Spinal cord (tissue), 10 donors: Measurements from ENCODE around the gene MYBPH. TPM values are rescaled to one million over a fixed set of nuclear protein-coding genes. Genes with fewer than 3 reads are reported as not detected.

Experiments
- DNase-seq, 6 donors: peaks; one replicate each; pipeline versions ENCODE4 v3.0.0 to v3.0.0-alpha.2; 2013 to 2015; ENCODE audit warnings: low spot score in 6 of 6, low read depth in 4 of 6
- H3K27ac ChIP-seq: one replicate; pipeline ENCODE4 v1.5.1; 2013; ENCODE audit warnings: low read depth, low read length, control low read depth
- H3K27me3 ChIP-seq: one replicate; pipeline ENCODE4 v1.6.1; 2013; ENCODE audit warnings: low read length; ENCODE audit not compliant: control insufficient read depth, insufficient read depth
- H3K36me3 ChIP-seq: one replicate; pipeline ENCODE4 v1.6.1; 2013; ENCODE audit warnings: low read length; ENCODE audit not compliant: control insufficient read depth, insufficient read depth
- H3K4me1 ChIP-seq: one replicate; pipeline ENCODE4 v1.6.1; 2013; ENCODE audit warnings: low read length; ENCODE audit not compliant: control insufficient read depth, insufficient read depth
- H3K4me3 ChIP-seq: one replicate; pipeline ENCODE4 v1.5.1; 2013; ENCODE audit warnings: low read depth, low read length, control low read depth
- H3K9me3 ChIP-seq: one replicate; pipeline ENCODE4 v1.6.1; 2013; ENCODE audit warnings: low read length; ENCODE audit not compliant: control insufficient read depth, insufficient read depth
- WGBS: methylation state at CpG from one replicate; pipeline ENCODE4 v1.1.5; 2013; ENCODE audit warnings: missing lambda C conversion rate; ENCODE audit not compliant: insufficient coverage; 5-methylcytosine and 5-hydroxymethylcytosine counted together
- long read RNA-seq, 4 donors: transcript quantifications; one replicate each; lab custom pipeline, GENCODE V29; 2026
- polyA plus RNA-seq, 2 donors: library from polyadenylated mRNA; unstranded; fragments of 120-200 nt; gene quantifications; one replicate each; pipeline ENCODE4 v1.2.1, GENCODE V29; 2013; ENCODE audit not compliant: insufficient read length in 2 of 2
- total RNA-seq, 2 donors: library from RNA; depleted of rRNA in 1 of 2; stranded (reverse); fragments of 120-200 nt in 1 of 2; fragments of >200 nt in 1 of 2; gene quantifications; one replicate each; pipeline versions ENCODE4 v1.2.3 to v1.2.4, GENCODE V29; 2013 to 2014
- donor health status: healthy.

MYBPH gene
- total RNA-seq (under 1 TPM in 1 of 2 donors, not detected in 1; 0.06 TPM), polyA plus RNA-seq (under 1 TPM; 0.24 to 0.35 TPM)
- long read RNA-seq, donor 1, result 0 reads
- long read RNA-seq, donor 2, result 0 reads
- long read RNA-seq, donor 3, result 0 reads
- long read RNA-seq, donor 4, result 0 reads

GRCh38 chr1:203175237-203175826 is at the start of gene MYBPH:
MYBPH (minus strand) TSS chr1:203175826; CDS start chr1:203175755, 71 bp downstream.
- WGBS, result 87% methylated on average over 5 of the region's 5 CpGs
- Histone ChIP-seq H3K4me3 (no peak within 1 kb of the TSS), H3K36me3 (peaks cover 10% of the 10 kb centered on the region), H3K4me1 (peaks cover 11% of the 10 kb centered on the region), H3K9me3 (no peaks in the 10 kb centered on the region), H3K27me3 (no peaks in the 10 kb centered on the region), H3K27ac (no peak within 1 kb of the TSS)
- DNase-seq, result no peak

GRCh38 chr1:203225071-203225470 is 49.4 kb upstream of the MYBPH start:
- Histone ChIP-seq H3K9me3 (no peaks in the 10 kb centered on the region), H3K36me3 (no peaks in the 10 kb centered on the region), H3K27ac (no peak overlapping the region), H3K4me1 (no peaks in the 10 kb centered on the region), H3K4me3 (no peak overlapping the region), H3K27me3 (no peaks in the 10 kb centered on the region)
- DNase-seq, result no peak
- 86% methylated on average over 4 of the region's 4 CpGs for WGBS

DNA sequence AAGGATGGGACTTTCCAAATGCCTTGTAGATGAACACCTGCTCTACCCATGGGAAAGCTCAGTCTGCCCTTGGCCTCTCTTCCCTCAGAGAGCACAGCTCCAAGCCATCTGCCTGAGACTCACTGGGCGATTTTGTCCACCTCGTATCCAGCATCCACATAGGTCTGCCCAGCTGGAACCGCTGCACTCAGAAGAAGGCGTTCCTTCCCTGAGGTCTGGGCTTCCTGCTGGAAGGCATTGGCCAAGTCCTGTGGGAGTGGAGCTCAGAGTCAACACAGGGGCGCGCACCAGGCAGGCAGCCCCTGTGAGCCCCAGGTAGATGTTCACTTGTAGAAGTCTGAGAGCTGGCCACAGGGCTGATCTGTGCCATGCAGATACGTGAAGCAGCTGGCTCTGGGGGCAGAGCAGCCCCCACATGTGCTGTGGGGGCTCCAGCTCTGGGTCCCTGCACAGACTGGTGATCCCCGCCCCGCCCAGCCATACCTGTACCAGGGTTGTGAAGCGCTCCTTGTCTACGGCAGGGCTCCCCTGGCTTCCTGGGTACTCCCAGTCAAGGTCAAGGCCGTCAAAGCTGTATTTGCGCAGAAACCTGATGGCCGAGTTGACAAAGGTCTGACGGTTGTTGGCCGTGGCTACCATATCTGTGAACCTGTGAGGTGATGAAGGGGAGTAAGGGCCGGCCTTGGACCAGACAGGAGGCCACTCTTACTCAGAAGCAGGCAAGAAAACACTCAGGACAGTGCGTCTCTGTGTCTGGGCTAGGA is 47.6 kb upstream of the MYBPH start:
- Histone ChIP-seq H3K4me3 (no peak overlapping the region), H3K27me3 (peaks cover 2% of the 10 kb centered on the region), H3K27ac (no peak overlapping the region), H3K4me1 (no peaks in the 10 kb centered on the region), H3K36me3 (no peaks in the 10 kb centered on the region), H3K9me3 (no peaks in the 10 kb centered on the region)
- DNase-seq, result no peak
- 90% methylated on average over 18 of the region's 18 CpGs for WGBS

- H3K4me3 ChIP-seq, result no peak overlapping the region
- H3K4me1 ChIP-seq, result peaks cover 5% of the 10 kb centered on the region
- WGBS, result 91% methylated on average over 8 of the region's 8 CpGs
- no peaks in the 10 kb centered on the region for H3K36me3 ChIP-seq
- peaks cover 5% of the 10 kb centered on the region for H3K27me3 ChIP-seq
- no peak for DNase-seq
- H3K9me3 ChIP-seq, result no peaks in the 10 kb centered on the region
- H3K27ac ChIP-seq, result no peak overlapping the region
These were observed 44.3 kb upstream of the MYBPH start for GRCh38 chr1:203219934-203220333.

DNA sequence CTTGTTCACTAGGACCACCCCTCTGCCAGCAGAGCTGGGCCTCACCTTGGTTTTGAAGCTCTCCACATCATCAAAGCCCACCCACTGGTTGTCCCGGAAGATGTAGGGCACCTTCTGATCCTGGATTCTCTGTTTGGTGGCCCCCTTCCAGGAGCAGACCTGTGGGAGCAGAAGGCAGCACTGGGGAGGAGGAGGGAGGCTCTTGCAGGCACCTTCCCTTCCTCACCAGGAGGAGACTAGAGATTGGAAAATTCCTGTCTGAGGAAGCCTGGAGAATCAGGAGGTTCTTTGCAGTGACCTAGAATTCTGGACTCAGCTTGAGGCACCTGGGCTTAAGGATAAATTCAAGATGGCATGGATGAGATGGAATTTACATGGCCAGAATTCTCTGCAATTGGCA is 43.5 kb upstream of the MYBPH start:
- no peak for DNase-seq
- H3K27me3 ChIP-seq, result peaks cover 5% of the 10 kb centered on the region
- WGBS, result 80% methylated on average over 1 of the region's 1 CpG
- no peaks in the 10 kb centered on the region for H3K36me3 ChIP-seq
- no peak overlapping the region for H3K4me3 ChIP-seq
- peaks cover 5% of the 10 kb centered on the region for H3K4me1 ChIP-seq
- H3K27ac ChIP-seq, result no peak overlapping the region
- H3K9me3 ChIP-seq, result no peaks in the 10 kb centered on the region

GRCh38 chr1:203217668-203218067 is 42.0 kb upstream of the MYBPH start:
- no peak overlapping the region for H3K4me3 ChIP-seq
- DNase-seq, result no peak
- H3K4me1 ChIP-seq, result peaks cover 5% of the 10 kb centered on the region
- 68% methylated on average over 7 of the region's 7 CpGs for WGBS
- no peaks in the 10 kb centered on the region for H3K9me3 ChIP-seq
- H3K36me3 ChIP-seq, result no peaks in the 10 kb centered on the region
- peaks cover 5% of the 10 kb centered on the region for H3K27me3 ChIP-seq
- H3K27ac ChIP-seq, result no peak overlapping the region

DNA sequence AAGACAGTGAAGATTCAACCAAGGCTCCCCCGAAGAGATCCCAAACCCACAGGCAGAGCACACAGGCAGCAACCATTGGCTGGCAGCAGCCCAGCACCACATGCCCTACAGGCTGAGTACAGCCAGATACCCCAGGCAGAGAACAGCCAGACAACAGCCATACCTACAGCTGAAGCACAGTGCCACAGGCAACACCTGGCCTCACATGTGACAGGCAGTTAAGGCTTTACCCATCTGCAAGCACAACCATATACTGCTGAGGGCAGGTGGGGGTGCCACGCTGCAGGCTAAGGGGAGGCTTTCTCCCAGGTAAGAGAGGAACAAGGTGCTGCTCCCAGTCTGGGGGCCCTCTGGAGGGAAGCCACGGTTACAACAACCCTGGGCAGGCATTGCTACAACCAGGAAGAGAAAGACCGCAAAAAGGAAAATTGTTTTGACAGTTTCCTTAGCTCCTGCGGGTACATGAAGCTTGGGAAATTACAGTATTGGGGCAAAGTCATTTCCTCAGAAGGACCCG is 41.6 kb upstream of the MYBPH start:
- 62% methylated on average over 5 of the region's 6 CpGs for WGBS
- no peak overlapping the region for H3K27ac ChIP-seq
- DNase-seq, result peak in 1 of 6 donors; percentile 7
- peaks cover 5% of the 10 kb centered on the region for H3K27me3 ChIP-seq
- H3K4me1 ChIP-seq, result peaks cover 5% of the 10 kb centered on the region
- H3K36me3 ChIP-seq, result no peaks in the 10 kb centered on the region
- no peak overlapping the region for H3K4me3 ChIP-seq
- H3K9me3 ChIP-seq, result no peaks in the 10 kb centered on the region

DNA sequence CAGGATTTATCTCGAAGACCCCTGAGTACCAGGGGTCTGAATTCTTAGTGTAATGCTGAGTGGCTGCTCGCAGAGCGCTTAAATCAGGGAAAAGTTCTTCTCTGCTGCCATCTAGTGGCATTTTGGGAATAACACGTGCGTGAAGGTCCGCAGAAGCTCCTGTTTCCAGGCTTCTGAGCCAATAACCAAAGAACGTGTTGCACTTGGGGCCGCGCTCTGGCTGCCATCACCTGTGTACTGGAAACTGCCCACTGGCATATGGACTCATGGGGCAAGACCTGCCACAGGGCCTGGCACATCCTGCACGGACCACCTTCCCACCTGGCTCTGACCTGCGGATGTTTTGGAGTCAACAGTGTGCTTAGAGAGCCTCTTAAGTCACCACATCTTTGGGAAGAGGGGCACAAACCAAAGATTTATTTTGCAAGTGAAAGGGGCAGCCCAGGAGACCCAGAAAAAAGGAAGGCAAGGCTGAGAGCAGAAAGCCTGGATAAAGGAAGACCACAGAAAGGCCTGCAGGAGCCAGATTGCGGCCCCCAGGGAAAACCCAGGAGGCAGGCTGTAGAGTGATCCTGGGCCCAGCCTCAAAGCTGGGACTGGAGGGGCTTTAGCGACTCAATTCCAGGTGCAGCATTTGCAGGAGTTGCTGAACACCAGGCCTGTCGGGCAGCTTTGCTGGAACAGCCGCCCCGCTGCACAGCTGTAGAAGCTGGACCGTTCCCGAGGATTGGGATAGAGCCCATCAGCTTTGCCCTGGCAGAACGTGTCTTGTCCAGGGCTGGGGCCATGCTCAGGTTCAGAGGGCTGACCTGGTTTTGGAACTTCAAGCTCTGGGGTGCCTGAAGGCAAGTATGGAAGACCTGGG is 40.9 kb upstream of the MYBPH start:
- DNase-seq, result peak; percentile 71 to 97 (median 82)
- Histone ChIP-seq H3K27me3 (peaks cover 5% of the 10 kb centered on the region), H3K9me3 (no peaks in the 10 kb centered on the region), H3K27ac (no peak overlapping the region), H3K4me1 (peaks cover 5% of the 10 kb centered on the region), H3K4me3 (no peak overlapping the region), H3K36me3 (no peaks in the 10 kb centered on the region)
- 33% methylated on average over 19 of the region's 19 CpGs for WGBS

- WGBS, result 70% methylated on average over 7 of the region's 9 CpGs
These were observed 39.9 kb upstream of the MYBPH start for GRCh38 chr1:203215573-203215972.

More at GRCh38 chr1:203215573-203215972, 39.9 kb upstream of the MYBPH start:
- Histone ChIP-seq H3K36me3 (no peaks in the 10 kb centered on the region), H3K27ac (no peak overlapping the region), H3K4me1 (peaks cover 5% of the 10 kb centered on the region), H3K9me3 (no peaks in the 10 kb centered on the region), H3K4me3 (no peak overlapping the region), H3K27me3 (peaks cover 5% of the 10 kb centered on the region)
- peak in 1 of 6 donors; percentile 1 for DNase-seq
